H9 (cell line): ENCODE data around the gene MT1X. TPM values are rescaled to one million over a fixed set of nuclear protein-coding genes. Genes with fewer than 3 reads are reported as not detected.

Experiments used
- DNase-seq: peaks from one replicate; pipeline ENCODE4 v3.0.0-alpha.2; 2017
- H2AFZ ChIP-seq: one replicate; pipeline ENCODE4 v1.6.1; 2013; ENCODE audit warnings: mild to moderate bottlenecking, low read length, control low read depth, moderate library complexity
- H2AK5ac ChIP-seq: 2 replicates; pipeline ENCODE4 v1.6.1; 2013; ENCODE audit warnings: low read length, control low read depth, mixed read lengths; ENCODE audit not compliant: insufficient read length
- H2BK120ac ChIP-seq: one replicate; pipeline ENCODE4 v1.6.1; 2013; ENCODE audit warnings: low read depth, mild to moderate bottlenecking, low read length, control low read depth, inconsistent platforms; ENCODE audit not compliant: poor library complexity, severe bottlenecking
- H2BK12ac ChIP-seq: 2 replicates; pipeline ENCODE4 v1.6.1; 2013; ENCODE audit warnings: low read length, control low read depth, mixed read lengths, low read depth; ENCODE audit not compliant: insufficient read length
- H2BK15ac ChIP-seq: 2 replicates; pipeline ENCODE4 v1.6.1; 2013; ENCODE audit warnings: low read depth, low read length, control low read depth
- H2BK20ac ChIP-seq: one replicate; pipeline ENCODE4 v1.6.1; 2013; ENCODE audit warnings: low read depth, mild to moderate bottlenecking, low read length, control low read depth, inconsistent platforms; ENCODE audit not compliant: poor library complexity, severe bottlenecking
- H2BK5ac ChIP-seq: 2 replicates; pipeline ENCODE4 v1.6.1; 2013; ENCODE audit warnings: low read length, control low read depth, mixed read lengths; ENCODE audit not compliant: insufficient read length
- H3K14ac ChIP-seq: 2 replicates; pipeline ENCODE4 v1.6.1; 2013; ENCODE audit warnings: low read length, control low read depth; ENCODE audit not compliant: insufficient read depth
- H3K18ac ChIP-seq: 2 replicates; pipeline ENCODE4 v1.6.1; 2013; ENCODE audit warnings: low read depth, mild to moderate bottlenecking, mixed read lengths, low read length, control low read depth; ENCODE audit not compliant: insufficient read length
- H3K23ac ChIP-seq: 2 replicates; pipeline ENCODE4 v1.6.1; 2013; ENCODE audit warnings: low read length, control low read depth, mixed read lengths, low read depth; ENCODE audit not compliant: insufficient read length
- H3K23me2 ChIP-seq: 2 replicates; pipeline ENCODE4 v1.6.1; 2013; ENCODE audit warnings: low read depth, mild to moderate bottlenecking, mixed read lengths, low read length, control low read depth; ENCODE audit not compliant: insufficient read length, poor library complexity, severe bottlenecking
- H3K27ac ChIP-seq: 2 replicates; pipeline ENCODE4 v1.5.1; 2013; ENCODE audit warnings: low read length, control low read depth, mixed read lengths, low read depth; ENCODE audit not compliant: insufficient read length
- H3K27me3 ChIP-seq: 2 replicates; pipeline ENCODE4 v1.6.1; 2013; ENCODE audit warnings: low read length, control low read depth, inconsistent platforms; ENCODE audit not compliant: insufficient read depth
- H3K4ac ChIP-seq: 2 replicates; pipeline ENCODE4 v1.6.1; 2013; ENCODE audit warnings: low read depth, mild to moderate bottlenecking, control low read depth, inconsistent platforms, low read length, moderate library complexity
- H3K4me1 ChIP-seq: 2 replicates; pipeline ENCODE4 v1.6.1; 2013; ENCODE audit warnings: low read length, control low read depth, inconsistent platforms; ENCODE audit not compliant: insufficient read depth
- H3K4me2 ChIP-seq: 2 replicates; pipeline ENCODE4 v1.6.1; 2013; ENCODE audit warnings: low read length, control low read depth, mixed read lengths; ENCODE audit not compliant: insufficient read length, insufficient read depth
- H3K56ac ChIP-seq: 2 replicates; pipeline ENCODE4 v1.6.1; 2013; ENCODE audit warnings: low read depth, mild to moderate bottlenecking, mixed read lengths, low read length, control low read depth; ENCODE audit not compliant: insufficient read length
- H3K79me1 ChIP-seq: 2 replicates; pipeline ENCODE4 v1.6.1; 2013; ENCODE audit warnings: low read depth, mild to moderate bottlenecking, moderate library complexity, low read length, control low read depth, inconsistent platforms; ENCODE audit not compliant: insufficient read depth, poor library complexity, severe bottlenecking
- H3K79me2 ChIP-seq: 2 replicates; pipeline ENCODE4 v1.6.1; 2013; ENCODE audit warnings: low read length, control low read depth, inconsistent platforms; ENCODE audit not compliant: insufficient read depth
- H3K9ac ChIP-seq: 2 replicates; pipeline ENCODE4 v1.6.1; 2013; ENCODE audit warnings: low read length, control low read depth, mixed read lengths; ENCODE audit not compliant: insufficient read length; ENCODE audit errors: extremely low read depth
- H3K9me3 ChIP-seq: one replicate; pipeline ENCODE4 v1.6.1; 2013; ENCODE audit warnings: low read depth, low read length, inconsistent platforms; ENCODE audit not compliant: control insufficient read depth
- H3T11ph ChIP-seq: one replicate; pipeline ENCODE4 v1.6.1; 2013; ENCODE audit warnings: mild to moderate bottlenecking, low read length, control low read depth, inconsistent platforms
- H4K20me1 ChIP-seq: one replicate; pipeline ENCODE4 v1.6.1; 2013; ENCODE audit not compliant: control insufficient read depth, insufficient read length, insufficient read depth
- H4K5ac ChIP-seq: 2 replicates; pipeline ENCODE4 v1.6.1; 2013; ENCODE audit warnings: low read depth, mild to moderate bottlenecking, mixed read lengths, low read length, control low read depth; ENCODE audit not compliant: insufficient read length
- H4K8ac ChIP-seq: replicated peaks from 2 replicates; pipeline ENCODE4 v1.6.1; 2013; ENCODE audit warnings: low read length, control low read depth, mixed read lengths, low read depth; ENCODE audit not compliant: insufficient read length
- H4K91ac ChIP-seq: 2 replicates; pipeline ENCODE4 v1.6.1; 2013; ENCODE audit warnings: low read depth, mild to moderate bottlenecking, moderate library complexity, mixed read lengths, low read length, control low read depth; ENCODE audit not compliant: insufficient read length
- H3K27ac Mint-ChIP-seq, 3 experiments: 2 replicates in 2 of 3; 3 replicates in 1 of 3; pipeline ENCODE4 v1.8.0; 2020 to 2021; ENCODE audit warnings: mixed read lengths in 3 of 3, mild to moderate bottlenecking in 1 of 3, moderate library complexity in 1 of 3
- H3K27me3 Mint-ChIP-seq: 2 replicates; pipeline ENCODE4 v1.8.0; 2021; ENCODE audit warnings: low read depth, mild to moderate bottlenecking, moderate library complexity, mixed read lengths
- H3K36me3 Mint-ChIP-seq, 3 experiments: 2 replicates in 2 of 3; 3 replicates in 1 of 3; pipeline ENCODE4 v1.8.0; 2020 to 2021; ENCODE audit warnings: low read depth in 3 of 3, mixed read lengths in 3 of 3; ENCODE audit not compliant: insufficient read depth in 1 of 3
- H3K4me1 Mint-ChIP-seq, 2 experiments: 2 replicates each; pipeline ENCODE4 v1.8.0; 2020; ENCODE audit warnings: mixed read lengths in 2 of 2
- H3K4me3 Mint-ChIP-seq, 2 experiments: 2 replicates in 1 of 2; 3 replicates in 1 of 2; pipeline ENCODE4 v1.8.0; 2020 to 2021; ENCODE audit warnings: mild to moderate bottlenecking in 2 of 2, mixed read lengths in 2 of 2, moderate library complexity in 1 of 2
- H3K9me3 Mint-ChIP-seq, 2 experiments: 2 replicates in 1 of 2; 3 replicates in 1 of 2; pipeline ENCODE4 v1.8.0; 2020; ENCODE audit warnings: mild to moderate bottlenecking in 2 of 2, mixed read lengths in 2 of 2, moderate library complexity in 1 of 2
- WGBS: extraction: QIAGEN DNeasy Blood & Tissue Kit; methylation state at CpG from one replicate; pipeline ENCODE4 v1.1.7; 2013; ENCODE audit warnings: missing lambda C conversion rate, low lambda C conversion rate, mixed read lengths; ENCODE audit not compliant: insufficient read length; ENCODE audit errors: extremely low coverage; 5-methylcytosine and 5-hydroxymethylcytosine counted together
- total RNA-seq: library from RNA; stranded (reverse); gene quantifications from 2 replicates; pipeline ENCODE4 v1.2.1, GENCODE V29; 2021
- TF ChIP-seq, protein P1 (sequence below): fragments of 200-600 bp; sonication (generic); conservative IDR thresholded peaks from 3 replicates; pipeline ENCODE4 v1.8.0; 2021; ENCODE audit warnings: antibody characterized with exemption, mild to moderate bottlenecking

MT1X gene
- total RNA-seq, 1 experiment from 2014 or later = 32.1 TPM

DNA sequence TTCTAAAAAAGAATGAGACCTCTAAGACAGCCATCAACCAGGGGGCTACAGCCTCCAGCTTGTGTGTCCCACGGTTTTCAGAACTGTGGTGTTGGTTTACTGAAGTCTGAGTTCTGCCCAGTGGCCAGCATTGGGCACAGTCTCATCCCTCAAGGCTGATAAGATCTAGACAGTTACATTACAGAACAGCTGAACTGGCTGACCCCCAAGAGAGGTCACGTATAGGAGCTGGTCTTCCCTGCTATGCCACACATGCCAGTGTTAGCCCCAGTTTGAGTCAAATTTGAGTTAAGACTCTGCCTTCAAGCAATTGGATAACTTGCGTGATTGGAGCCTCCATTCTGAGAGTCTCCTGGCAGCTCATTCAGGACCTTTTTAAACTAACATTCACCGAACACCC, 32.9 kb downstream of the MT1X start:
- Histone ChIP-seq H3K27ac (no peak overlapping the region), H2BK5ac (no peak overlapping the region), H3K23me2 (no peaks in the 10 kb centered on the region), H4K20me1 (no peaks in the 10 kb centered on the region), H3K4me1 (no peaks in the 10 kb centered on the region), H4K8ac (no peak overlapping the region), H3K27me3 (no peaks in the 10 kb centered on the region; the same call in 1 of the 2 replicates), H2BK15ac (no peak overlapping the region), H3K9me3 (no peaks in the 10 kb centered on the region), H3K9ac (no peak overlapping the region), H3K18ac (no peak overlapping the region), H3K4ac (no peak overlapping the region), H3K14ac (no peak overlapping the region), H3K79me1 (no peaks in the 10 kb centered on the region), H2BK20ac (no peak overlapping the region), H3K79me2 (no peaks in the 10 kb centered on the region), H4K91ac (no peak overlapping the region), H2BK120ac (no peak overlapping the region), H2BK12ac (no peak overlapping the region), H2AK5ac (no peak overlapping the region), H2AFZ (no peak overlapping the region), H4K5ac (no peak overlapping the region), H3K23ac (no peak overlapping the region), H3T11ph (no peak overlapping the region), H3K56ac (no peak overlapping the region), H3K4me2 (no peak overlapping the region)
- TF ChIP-seq, protein P1, sequence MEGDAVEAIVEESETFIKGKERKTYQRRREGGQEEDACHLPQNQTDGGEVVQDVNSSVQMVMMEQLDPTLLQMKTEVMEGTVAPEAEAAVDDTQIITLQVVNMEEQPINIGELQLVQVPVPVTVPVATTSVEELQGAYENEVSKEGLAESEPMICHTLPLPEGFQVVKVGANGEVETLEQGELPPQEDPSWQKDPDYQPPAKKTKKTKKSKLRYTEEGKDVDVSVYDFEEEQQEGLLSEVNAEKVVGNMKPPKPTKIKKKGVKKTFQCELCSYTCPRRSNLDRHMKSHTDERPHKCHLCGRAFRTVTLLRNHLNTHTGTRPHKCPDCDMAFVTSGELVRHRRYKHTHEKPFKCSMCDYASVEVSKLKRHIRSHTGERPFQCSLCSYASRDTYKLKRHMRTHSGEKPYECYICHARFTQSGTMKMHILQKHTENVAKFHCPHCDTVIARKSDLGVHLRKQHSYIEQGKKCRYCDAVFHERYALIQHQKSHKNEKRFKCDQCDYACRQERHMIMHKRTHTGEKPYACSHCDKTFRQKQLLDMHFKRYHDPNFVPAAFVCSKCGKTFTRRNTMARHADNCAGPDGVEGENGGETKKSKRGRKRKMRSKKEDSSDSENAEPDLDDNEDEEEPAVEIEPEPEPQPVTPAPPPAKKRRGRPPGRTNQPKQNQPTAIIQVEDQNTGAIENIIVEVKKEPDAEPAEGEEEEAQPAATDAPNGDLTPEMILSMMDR = no peak
- H3K4me3 Mint-ChIP-seq = no peak overlapping the region
- H3K9me3 Mint-ChIP-seq = peaks cover 0 to 4% of the 10 kb centered on the region in 2 experiments; a peak in 2 of 5 replicates
- H3K36me3 Mint-ChIP-seq = no peaks in the 10 kb centered on the region
- H3K27ac Mint-ChIP-seq = no peak overlapping the region
- DNase-seq = no peak
- no CpG with 5 or more reads among the region's 4 CpGs for WGBS
- peaks cover 5 to 9% of the 10 kb centered on the region in 2 experiments for H3K4me1 Mint-ChIP-seq
- peaks cover 51% of the 10 kb centered on the region for H3K27me3 Mint-ChIP-seq
